Measurements from ENCODE around the gene KAZN.
A peak's percentile ranks its signal among the peaks of the same experiment; 100 is the strongest.

KAZN gene

DNA sequence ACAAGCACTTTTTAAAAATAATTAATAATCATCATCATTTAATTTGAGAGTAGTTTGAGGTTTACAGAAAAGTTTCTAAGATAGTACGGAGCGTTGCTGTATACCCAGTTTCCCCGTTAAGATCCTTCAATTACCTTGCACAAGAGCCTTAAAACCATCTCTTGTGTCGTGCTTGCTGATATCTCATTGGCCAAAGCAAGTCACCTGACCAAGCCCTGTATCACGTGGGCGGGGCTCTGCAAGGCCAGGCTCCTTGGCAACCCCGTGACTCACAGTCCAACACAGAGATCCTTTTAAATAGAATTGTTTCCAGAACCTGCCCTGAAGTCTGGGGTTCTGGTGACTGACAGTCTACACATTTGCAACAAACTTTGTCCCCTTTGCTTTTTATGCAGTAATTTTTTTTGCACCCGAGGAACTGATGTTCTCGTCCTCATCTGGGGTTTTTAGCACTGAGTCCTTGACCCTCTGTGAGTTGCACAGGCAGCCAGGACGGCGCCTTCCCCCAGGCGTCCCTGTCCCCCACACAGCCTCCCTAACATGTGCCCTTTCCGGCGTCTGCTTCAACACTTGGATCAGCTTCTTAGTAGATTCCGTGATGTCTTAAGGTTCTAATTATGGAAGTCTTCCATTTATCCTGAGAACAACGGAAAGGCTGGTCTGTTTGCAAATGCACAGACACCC lies 371.8 kb downstream of the KAZN start:
- DNase-seq = peak; percentile 95

DNA sequence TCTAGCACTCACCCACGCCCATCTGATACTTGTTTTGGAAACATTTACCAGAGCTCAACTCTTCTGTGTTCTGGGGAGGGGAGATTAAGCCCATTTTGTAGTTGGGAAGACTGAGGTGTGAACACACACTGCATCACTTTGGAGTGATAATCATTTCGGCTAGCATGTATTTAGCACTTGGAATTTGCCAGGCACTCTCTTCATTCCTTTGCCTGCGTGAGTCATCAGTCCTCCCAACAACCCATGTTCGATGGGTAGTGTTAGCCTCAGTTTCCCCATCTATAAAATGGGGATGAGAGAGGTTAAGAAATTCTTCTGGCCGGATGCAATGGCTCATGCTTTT lies 372.3 kb downstream of the KAZN start:
- peak; percentile 42 for DNase-seq

DNA sequence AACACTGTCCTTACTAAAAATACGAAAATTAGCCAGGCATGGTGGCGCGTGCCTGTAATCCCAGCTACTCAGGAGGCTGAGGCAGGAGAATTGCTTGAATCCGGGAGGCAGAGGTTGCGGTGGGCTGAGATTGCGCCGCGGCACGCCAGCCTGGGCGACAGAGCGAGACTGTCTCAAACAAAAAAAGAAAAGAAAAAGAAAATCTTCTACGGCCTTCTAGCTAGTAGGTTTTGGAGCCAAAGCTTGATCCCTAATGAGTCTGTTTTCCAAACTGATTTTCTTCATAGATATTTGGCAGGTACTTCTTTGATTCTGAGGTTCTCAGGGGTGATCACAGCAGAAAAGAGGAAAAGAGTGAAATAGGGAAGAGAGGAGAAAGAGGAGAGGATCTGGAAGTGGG lies 372.7 kb downstream of the KAZN start:
- DNase-seq = no peak

DNA sequence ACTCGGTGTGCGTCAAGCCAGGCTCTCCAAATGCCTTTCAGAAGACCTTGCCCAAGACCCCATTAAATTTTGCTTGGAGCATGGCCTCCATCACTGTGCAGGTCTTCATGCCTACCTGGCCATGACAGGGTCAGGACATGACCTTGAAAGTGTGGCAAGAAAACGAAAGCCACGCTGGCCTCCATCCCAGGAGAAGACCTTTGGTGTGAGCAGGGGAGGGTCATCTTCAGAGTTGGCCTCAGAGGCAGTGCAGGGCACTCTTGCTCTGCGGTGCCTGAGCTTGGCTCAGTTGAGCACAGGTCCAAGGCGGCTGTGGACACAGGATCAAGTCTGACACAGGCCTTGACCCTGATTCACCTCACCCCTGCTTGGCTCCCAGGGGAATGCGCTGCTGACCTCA lies 373.6 kb downstream of the KAZN start:
- DNase-seq = no peak

DNA sequence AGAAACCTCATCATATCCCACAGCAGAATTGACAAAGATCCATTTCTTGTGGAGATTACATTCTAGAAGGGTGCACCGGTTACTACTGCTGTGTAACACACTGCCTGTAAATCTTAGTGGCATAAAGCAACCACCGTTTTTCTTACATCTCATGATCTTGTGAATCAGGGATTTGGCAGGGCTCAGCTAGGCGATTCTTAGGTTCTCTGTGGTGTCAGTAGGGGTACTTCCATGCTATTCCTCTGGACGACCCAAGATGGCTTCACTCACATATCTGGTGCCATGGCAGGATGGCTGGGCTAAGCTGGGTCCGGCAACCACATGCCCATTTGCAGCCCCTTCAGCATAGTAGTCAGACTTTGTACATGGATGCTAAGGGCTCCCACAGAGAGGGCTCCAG lies 375.3 kb downstream of the KAZN start:
- no peak for DNase-seq

DNA sequence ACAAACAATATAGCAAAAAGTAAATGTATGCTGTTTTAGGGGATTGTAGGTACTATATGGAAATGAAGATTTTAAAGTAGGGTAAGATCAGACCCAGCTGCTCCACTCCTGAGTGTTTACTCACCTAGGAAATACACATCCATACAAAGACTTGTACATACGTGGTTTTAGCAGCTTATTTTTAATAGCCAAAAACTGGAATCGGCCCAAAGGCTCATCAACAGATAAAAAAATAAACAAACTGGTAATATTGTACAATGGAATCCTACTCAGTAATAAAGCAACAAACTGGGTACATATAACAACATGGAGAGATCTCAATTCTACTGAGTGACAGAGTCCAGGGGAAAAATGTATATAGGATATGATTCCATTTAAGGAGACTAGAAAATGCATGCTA lies 375.9 kb downstream of the KAZN start:
- no peak for DNase-seq

DNA sequence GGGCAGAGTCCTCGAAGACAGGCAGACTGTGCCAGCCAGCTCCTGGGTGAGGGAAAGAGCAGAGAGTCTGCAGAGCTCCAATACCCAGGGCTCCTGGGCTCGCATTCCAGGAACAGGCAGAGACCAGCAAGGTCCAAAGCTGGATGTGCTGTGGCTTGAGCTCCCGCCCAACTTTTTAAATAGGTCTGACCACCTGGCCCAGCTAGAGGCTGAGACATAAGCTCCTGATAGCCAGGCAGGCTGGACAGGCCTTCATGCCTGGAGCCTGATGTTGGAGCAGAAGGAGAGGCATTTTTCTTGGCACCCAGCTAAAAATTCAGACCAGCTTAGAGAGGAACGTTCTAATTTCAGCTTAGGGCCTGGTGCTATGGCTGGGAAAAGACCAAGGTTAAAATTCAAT lies 376.6 kb downstream of the KAZN start:
- DNase-seq = no peak

DNA sequence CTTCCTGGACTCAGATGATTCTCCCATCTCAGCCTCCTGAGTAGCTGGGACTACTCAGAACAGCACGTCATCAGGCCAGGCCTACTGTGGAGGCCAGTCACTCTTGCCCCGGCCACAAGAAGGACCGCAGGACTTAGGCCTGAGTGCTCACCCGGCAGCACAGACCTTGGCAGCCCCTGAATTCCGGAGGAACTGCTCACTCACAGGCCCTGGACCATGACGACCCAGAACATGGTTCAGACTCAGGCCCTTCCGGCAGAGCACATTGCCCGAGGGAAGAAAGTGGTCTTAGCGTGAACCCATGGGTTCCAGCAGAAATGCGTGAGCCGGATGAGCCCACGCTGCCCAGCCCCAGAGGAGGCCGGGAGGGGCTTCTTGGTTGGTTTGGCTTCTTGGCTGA lies 377.8 kb downstream of the KAZN start:
- DNase-seq = no peak

DNA sequence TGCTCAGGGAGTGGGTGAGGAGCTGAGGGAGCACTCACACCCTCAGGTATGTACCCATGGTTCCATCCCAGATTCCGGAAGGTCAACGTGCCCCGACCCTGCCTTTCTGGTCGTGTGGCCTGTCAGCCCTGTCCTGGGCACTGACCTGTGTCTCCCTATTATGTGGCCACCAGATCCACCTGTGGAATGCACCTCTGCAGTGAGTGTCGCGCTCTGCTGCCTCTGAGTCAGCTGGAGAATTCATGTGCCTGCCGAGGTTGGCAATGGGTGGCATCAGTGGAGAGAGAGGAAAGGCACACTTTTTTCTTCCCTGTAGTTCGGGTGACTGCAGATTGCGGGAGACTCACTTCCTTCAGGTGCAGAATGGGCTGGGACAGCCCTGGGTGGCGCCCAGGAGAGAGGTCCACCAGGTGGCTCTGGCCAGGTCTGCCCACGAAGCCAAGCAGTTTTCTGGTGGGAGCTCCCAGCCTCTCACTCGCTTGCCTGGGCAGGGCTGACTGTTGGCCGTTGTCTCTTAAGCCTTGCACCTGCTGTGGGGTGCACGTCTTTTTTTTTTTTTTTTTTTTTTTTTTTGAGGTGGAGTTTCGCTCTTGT lies 378.9 kb downstream of the KAZN start:
- DNase-seq = no peak

DNA sequence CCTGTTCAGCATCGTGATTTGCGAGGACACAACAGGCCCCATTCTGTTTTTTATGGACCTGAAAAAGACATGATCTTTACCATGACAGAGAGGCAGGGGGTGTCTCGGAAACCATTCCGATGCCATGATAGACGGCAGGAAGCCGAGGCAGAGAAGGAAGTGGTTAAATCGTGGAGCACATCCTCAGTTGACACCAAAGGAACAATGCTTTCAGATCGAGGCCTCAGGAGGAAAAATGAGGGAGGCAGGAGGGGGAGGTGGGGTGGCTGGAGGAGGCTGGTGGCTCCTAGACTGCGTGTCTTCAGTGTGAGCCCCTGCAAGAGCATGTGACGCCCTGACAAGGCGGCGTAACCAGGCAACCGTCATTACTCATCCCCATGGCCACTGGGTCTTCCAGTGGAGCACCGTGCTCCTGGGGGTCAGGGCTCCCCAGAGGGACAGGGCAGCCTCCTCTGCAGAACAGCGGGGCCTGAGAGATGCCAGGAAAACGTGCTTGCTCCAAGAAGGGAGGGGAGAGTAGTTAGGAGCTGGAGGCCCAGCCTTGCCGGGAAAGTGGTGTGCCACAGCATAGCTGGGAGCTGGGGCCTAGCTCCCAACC lies 382.2 kb downstream of the KAZN start:
- DNase-seq = peak; percentile 63

DNA sequence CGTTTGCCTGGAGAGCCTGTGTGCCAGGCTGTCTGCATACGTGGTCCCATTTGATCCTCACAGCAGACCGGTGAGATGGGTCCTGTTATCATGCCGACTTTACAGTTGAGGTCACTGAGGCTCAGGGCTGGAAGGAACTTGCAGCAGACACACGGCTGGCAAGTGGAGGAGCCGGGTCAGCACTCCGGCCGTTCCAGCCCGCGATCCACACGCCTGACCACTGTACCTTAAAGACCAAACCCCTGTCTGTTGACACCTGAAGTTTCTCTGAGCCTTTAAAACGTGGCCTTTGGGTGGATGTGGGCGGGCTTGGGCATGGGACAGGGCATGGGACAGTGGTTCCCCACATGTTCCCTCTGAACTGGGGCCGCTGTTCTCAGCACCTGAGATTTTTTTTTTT lies 383.5 kb downstream of the KAZN start:
- no peak for DNase-seq

DNA sequence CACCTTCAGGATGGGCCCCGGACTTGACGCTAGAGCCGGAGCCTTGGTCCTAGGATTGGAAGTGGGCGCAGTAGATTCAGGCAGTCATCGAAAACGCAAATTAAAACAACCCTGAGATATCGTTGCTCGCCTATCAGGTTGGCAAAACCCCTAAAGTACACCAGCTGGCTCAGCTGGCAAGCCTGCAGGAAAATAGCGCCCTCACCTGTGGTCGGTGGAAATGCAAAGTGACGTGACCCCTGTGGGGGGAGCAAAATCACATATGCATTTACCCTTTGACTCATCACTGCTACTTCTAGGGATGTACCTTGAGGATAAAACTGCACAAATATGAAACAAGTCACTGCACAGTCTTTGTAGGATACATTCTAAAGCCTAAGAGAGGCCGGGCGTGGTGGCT lies 384.8 kb downstream of the KAZN start:
- no peak for DNase-seq

DNA sequence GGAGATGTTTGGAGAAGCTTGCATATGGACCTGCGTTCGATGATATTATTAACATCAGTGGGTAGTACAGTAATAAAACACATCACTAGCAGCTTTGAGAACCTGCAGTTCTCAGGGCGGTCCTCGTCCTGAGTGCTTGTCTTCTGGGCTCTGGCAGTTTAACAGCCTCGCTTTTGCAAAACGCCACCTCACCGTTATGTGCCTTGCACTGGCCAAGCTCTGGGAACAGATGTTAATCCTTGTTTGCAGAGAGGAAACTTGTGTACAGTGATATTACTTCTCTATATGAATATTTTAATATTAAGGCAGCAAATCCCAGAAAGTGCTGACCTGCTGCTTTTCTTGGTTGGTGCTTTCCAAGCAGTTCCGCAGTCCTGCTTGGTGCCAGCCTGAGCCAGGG lies 387.7 kb downstream of the KAZN start:
- no peak for DNase-seq

DNA sequence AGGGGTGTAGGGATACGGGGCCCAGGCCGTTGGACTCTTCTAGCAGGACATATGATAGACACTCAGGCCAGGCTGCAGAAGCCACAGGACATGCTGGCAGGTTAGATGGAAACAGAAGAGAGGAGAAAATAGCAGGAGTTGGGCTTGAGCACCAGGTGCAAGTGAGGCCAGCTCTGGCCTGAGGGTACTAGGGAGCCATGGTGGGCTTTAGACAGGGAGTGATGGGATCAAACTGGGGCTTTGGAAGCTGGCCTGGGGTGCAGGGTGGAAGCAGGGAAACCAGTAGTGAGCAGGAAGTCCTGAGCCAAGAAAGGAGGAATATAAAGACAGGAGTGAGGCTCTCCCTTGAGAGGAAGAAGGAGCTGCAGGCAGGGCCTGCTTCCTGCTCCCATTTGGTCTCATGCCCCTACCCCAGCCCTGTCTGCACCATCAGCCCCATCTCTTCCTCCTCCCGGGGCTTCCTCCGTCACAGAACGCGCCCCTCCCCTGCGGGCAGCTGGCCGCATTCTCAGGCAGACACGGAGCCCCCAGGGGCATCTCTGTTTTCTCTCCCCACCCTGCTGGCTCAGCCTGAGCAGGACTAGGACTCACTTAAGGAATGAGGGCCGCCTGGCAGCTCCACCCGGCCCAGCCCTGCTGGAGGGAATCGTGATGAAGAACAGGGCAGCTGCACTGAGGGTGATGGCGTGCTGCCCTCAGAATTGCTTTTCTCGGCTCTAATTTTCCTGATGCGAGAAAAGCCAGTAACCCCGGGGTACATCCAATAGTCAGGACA lies 389.5 kb downstream of the KAZN start:
- DNase-seq = no peak

DNA sequence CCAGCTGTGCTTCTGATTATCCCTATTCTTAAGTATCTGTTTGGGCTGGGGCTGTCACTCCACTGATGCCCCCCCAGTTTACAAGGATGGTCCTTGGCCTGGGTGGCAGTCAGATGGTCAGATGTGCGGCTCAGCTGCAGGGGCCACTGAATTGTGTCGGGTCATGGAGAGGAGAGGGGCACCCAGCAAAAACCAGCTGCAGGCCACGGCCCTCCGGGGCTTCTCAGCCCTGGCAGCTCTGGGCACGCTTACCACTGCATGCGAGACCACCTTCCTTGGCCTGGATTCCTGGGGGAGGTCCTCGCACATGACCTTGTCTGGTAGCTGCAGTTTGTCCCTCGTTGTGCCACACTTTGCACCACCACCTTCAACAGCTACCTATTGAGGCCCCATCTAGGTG lies 390.2 kb downstream of the KAZN start:
- no peak for DNase-seq

DNA sequence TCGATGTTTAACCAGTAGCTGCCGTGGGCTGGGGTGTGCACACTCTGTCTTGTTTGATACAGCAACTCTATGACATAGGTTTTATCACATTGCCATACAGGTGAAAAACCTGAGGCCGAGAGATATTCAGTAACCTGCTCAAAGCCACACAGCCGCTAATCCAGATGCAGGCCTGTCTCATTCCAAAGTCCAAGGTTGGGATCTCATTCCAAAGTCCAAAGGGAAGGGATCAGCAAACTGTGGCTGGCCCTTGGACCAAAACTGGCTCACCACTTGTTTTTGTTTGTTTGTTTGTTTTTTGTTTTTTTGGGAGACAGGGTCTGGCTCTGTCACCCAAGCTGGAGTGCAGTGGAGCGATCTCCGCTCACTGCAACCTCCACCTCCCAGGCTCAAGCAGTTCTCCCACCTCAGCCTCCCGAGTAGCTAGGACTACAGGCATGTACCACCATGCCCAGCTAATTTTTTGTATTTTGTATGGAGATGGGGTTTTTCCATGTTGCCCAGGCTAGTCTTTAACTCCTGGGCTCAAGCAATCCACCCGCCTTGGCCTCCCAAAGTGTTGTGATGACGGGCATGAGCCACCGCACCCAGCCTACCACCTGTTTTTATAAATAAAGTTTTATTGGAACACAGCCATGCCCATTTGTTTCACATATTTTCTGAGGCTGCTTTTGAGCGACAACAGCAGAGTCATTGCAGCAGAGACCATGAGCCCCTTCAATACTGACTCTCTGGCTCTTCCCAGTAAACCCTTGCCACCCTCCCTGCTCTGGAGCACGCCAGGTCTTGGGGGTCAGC lies 391.6 kb downstream of the KAZN start:
- DNase-seq = no peak

DNA sequence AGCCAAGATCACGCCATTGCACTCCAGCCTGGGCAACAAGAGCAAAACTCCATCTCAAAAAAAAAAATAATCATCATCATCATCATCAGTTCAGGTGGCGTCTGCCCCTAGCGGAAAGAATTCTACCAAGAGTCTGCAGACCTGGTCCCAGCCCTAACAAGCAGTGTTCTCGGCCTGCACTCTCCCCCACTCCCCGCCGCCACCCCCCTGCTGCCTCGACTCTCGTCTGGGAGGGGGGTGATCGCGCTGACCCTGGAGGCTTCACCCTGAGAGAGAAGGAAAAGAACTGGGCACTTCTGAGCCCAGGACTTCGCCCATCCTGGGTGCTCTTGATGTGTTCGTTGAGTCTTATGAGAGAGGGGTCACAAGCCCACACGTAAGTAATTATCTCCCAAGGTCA lies 394.9 kb downstream of the KAZN start:
- DNase-seq = no peak

DNA sequence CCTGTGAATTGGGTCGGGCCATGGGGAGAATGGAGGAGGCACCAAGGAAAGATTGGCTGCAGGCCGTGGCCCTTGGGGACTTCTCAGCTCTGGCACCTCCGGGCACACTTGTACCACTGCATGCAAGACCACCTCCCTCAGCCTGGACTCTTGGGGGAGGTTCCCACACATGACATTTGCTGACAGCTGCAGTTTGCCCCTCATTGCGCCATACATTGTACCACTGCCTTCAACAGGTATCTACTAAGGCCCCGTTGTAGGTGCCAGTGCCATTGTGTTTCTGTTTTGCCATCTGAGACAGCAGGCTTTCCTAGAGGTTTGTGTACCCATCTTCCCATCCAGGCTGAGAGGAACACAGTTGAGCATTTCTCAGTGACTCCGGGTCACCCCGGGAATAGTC lies 395.7 kb downstream of the KAZN start:
- DNase-seq = no peak

DNA sequence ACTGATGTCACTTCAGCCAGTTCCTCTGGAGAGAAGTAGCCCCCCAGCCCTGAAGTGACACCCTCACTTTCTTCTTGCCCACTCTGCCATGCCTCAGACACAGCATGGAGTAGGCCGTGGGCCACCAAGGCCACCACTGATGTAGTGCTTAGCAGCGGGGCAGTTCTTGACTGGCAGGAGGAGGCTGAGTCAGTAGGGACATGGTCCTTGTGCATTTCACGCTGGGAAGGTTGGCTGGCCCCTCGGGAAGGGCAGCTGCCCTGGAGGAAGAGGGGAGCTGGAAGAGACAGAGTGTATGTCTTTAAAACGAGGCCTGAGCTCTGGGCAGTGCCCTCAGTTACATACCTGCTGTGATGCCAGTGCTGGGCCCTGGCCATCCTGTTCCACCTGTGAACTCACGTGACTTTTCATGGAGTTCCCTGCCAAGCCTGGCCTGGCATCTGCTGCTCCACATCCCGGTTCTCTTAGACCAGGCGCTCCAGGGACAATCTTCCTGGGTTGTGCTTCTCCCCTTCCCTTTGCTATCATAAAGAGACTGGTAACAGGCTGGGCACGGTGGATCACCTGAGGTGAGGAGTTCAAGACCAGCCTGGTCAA lies 396.5 kb downstream of the KAZN start:
- no peak for DNase-seq

DNA sequence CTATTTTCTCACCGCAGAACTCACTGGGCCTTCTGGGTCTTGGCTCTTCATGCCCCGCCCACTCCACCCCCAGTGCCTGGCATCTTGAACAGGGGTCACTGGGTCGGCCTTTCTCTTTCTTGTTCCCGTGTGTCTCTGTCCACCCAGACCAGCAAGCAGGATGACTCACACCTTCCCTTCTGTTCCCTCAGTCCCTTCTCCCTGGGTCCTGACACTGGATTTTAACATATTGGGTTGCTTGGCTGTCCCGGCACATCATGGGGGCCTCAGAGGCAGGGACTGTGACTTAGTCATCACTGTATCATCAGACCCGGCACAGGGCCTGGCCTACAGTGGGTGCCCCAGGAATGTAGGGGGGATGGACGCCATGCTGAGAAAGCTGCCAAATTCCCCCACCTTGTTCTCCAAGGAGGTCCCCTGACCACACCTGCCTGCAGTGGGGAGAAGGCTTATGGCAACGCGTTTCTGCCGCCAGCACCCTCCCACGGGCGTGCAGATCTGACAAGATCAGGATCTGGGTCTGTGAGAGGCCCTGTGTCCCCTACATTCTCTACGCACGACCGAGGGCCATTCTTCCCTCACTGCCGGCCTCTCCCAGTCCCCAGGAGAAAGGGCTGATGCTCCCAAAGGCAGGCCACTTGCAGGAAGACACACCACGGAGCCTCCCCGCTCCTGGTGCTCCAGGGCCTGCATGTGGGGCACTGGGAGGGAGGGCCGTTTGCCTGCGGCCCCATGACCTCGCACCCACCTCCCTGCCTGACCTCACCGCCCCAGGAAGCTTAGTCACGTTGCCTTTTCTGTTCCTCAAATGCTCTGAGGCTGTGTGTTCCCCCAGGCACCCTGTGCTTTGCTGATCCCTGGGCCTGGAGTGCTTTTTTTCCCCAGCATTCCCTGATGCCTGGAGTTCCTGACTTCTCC lies 397.9 kb downstream of the KAZN start:
- peak; percentile 86 for DNase-seq

DNA sequence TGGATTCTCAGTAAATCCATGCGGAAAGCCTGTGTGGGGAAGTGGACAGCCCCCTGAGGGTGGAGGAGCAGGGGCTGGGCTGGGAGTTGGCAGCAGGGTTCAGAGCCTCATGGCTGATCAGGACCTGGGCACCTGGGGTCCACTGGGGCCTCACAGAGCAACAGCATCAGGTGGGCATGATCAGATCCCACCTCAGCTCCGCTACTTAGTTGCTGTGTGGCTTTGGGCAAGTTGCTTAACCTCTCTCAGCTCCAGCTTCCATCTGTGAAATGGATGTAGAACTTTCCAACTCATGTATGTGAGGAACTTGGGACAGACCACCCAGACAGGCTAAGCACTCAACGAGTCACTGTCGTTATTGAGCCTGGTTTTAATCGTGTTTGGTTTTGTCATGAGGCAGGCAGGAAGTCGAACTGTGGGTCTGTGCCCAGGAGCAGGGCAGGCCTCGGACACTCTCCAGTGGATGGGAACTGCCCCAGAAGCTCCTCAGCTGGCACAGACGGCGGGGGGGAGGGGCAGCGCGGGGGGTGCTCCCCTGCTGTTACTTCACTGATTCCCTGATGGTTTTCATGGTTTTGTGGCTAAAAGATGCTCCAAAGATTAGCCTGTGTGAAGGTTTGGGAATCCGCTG lies 399.3 kb downstream of the KAZN start:
- peak; percentile 60 for DNase-seq

Measured in fibroblast of skin of right biceps (primary cell).